Measurements from ENCODE around the gene MYCT1. TPM values are rescaled to one million over a fixed set of nuclear protein-coding genes. Genes with fewer than 3 reads are reported as not detected.

MYCT1 gene
- total and polyA plus RNA-seq, 4 donors: 3.6 to 9.1 (median 4.3) TPM

DNA sequence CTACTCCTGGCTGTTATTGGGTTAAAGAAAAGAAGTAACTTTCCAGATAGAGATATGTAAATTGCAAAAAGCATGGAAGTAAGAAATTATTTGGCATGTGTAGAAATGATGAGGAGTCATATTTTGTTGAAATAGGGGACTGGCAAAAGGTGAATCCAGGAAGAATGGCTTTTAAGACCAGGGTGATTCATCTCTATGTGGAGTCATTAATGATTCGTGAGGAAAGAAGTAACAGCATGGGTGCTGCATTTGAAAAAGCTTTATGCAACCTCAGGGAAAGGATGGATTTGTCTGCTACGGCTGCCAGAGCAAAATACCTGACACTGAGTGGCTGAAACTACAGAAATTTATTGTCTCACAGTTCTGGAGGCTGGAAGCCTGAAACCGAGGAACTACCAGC, 45.7 kb upstream of the MYCT1 start:
- whole genome bisulfite sequencing: 63% methylated on average over 3 of the region's 3 CpGs
- Histone ChIP-seq H3K27me3 (ENCODE audit: control insufficient read depth in 4 of 4, insufficient read depth in 4 of 4, low read length in 3 of 4) (no peaks in the 10 kb centered on the region), H3K9ac (ENCODE audit: low read depth in 1 of 2, low read length in 2 of 2) (no peak overlapping the region), H3K36me3 (ENCODE audit: control insufficient read depth in 4 of 4, insufficient read depth in 3 of 4, low read depth in 1 of 4, low read length in 3 of 4) (no peaks in the 10 kb centered on the region), H3K4me1 (ENCODE audit: control insufficient read depth in 4 of 4, insufficient read depth in 4 of 4, low read length in 3 of 4) (no peaks in the 10 kb centered on the region), H3K27ac (ENCODE audit: low read depth in 1 of 2, low read length in 2 of 2) (no peak overlapping the region), H3K4me3 (ENCODE audit: low read depth in 1 of 3, low read length in 3 of 3) (no peak overlapping the region), H3K9me3 (ENCODE audit: control insufficient read depth in 4 of 4, low read length in 3 of 4) (peaks cover 0 to 2% (median 0%) of the 10 kb centered on the region in 4 donors)
- TF ChIP-seq, protein P1, sequence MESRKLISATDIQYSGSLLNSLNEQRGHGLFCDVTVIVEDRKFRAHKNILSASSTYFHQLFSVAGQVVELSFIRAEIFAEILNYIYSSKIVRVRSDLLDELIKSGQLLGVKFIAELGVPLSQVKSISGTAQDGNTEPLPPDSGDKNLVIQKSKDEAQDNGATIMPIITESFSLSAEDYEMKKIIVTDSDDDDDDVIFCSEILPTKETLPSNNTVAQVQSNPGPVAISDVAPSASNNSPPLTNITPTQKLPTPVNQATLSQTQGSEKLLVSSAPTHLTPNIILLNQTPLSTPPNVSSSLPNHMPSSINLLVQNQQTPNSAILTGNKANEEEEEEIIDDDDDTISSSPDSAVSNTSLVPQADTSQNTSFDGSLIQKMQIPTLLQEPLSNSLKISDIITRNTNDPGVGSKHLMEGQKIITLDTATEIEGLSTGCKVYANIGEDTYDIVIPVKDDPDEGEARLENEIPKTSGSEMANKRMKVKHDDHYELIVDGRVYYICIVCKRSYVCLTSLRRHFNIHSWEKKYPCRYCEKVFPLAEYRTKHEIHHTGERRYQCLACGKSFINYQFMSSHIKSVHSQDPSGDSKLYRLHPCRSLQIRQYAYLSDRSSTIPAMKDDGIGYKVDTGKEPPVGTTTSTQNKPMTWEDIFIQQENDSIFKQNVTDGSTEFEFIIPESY (IDR thresholded peaks at IDR 0.05): no peak
- no peak for TF ChIP-seq EGR1 (IDR thresholded peaks at IDR 0.05; ENCODE audit: low read depth in 2 of 2)
- no peak for TF ChIP-seq SP1 (IDR thresholded peaks at IDR 0.05)
- no peak for TF ChIP-seq FOXA1 (IDR thresholded peaks at IDR 0.05)
- TF ChIP-seq, protein P2, sequence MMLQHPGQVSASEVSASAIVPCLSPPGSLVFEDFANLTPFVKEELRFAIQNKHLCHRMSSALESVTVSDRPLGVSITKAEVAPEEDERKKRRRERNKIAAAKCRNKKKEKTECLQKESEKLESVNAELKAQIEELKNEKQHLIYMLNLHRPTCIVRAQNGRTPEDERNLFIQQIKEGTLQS (IDR thresholded peaks at IDR 0.05): no peak
- TF ChIP-seq TAF1 (conservative IDR thresholded peaks at IDR 0.05): no peak
- TF ChIP-seq NR2F2 (IDR thresholded peaks at IDR 0.05): no peak
- no peak for TF ChIP-seq JUND (IDR thresholded peaks at IDR 0.05)
- no peak for TF ChIP-seq HNF4G (IDR thresholded peaks at IDR 0.05)
- no peak for TF ChIP-seq RAD21 (IDR thresholded peaks at IDR 0.05)
- no peak for TF ChIP-seq YY1 (IDR thresholded peaks at IDR 0.05)
- TF ChIP-seq, protein P3, sequence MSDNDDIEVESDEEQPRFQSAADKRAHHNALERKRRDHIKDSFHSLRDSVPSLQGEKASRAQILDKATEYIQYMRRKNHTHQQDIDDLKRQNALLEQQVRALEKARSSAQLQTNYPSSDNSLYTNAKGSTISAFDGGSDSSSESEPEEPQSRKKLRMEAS (IDR thresholded peaks at IDR 0.05): no peak
- no peak for TF ChIP-seq GABPA (IDR thresholded peaks at IDR 0.05 in 1 of 2, conservative IDR thresholded peaks at IDR 0.05 in 1 of 2)
- no peak for DNase-seq (ENCODE audit: low spot score)

DNA sequence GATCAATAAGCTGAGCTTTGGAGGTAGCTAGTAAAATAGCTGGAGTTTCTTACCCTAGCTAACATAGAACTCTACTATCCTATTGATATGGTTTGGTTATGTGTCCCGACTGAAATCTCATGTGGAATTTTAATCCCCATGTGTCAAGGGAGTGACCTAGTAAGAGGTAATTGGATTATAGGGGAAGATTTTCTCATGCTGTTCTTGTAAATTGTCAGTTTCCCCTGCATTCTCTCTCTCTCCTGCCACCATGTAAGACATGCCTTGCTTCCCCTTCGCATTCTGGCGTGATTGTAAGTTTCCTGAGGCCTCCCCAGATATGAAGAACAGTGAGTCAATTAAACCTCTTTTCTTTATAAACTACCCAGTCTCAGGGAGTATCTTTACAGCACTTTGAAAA, 35.9 kb upstream of the MYCT1 start:
- Histone ChIP-seq H3K4me1 (ENCODE audit: control insufficient read depth in 4 of 4, insufficient read depth in 4 of 4, low read length in 3 of 4) (no peaks in the 10 kb centered on the region), H3K4me3 (ENCODE audit: low read depth in 1 of 3, low read length in 3 of 3) (no peak overlapping the region), H3K9me3 (ENCODE audit: control insufficient read depth in 4 of 4, low read length in 3 of 4) (no peaks in the 10 kb centered on the region), H3K9ac (ENCODE audit: low read depth in 1 of 2, low read length in 2 of 2) (no peak overlapping the region), H3K27ac (ENCODE audit: low read depth in 1 of 2, low read length in 2 of 2) (no peak overlapping the region), H3K27me3 (ENCODE audit: control insufficient read depth in 4 of 4, insufficient read depth in 4 of 4, low read length in 3 of 4) (no peaks in the 10 kb centered on the region), H3K36me3 (ENCODE audit: control insufficient read depth in 4 of 4, insufficient read depth in 3 of 4, low read depth in 1 of 4, low read length in 3 of 4) (no peaks in the 10 kb centered on the region)
- no peak for DNase-seq (ENCODE audit: low spot score)
- TF ChIP-seq, protein P3 (IDR thresholded peaks at IDR 0.05): no peak
- TF ChIP-seq, protein P1 (IDR thresholded peaks at IDR 0.05): no peak
- 77% methylated on average over 3 of the region's 3 CpGs for WGBS

DNA sequence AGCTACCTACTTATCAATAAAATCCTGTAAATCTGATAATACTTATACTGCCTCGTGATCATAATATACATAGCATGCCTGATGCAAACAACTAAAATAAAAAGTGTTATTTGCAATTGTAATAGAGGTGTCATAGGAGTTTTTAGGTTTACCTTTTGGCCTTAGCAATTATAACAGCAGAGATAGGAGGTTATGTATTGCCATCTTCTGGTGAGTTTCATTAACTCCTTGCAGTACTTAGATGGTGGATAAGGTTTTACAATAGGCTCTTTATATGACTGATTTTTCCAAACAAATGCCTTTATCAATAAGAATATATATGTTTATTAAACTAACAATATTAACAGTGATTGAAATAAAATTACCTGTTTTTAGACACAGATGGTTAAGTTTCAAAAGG, 27.8 kb upstream of the MYCT1 start:
- Histone ChIP-seq H3K4me1 (ENCODE audit: control insufficient read depth in 4 of 4, insufficient read depth in 4 of 4, low read length in 3 of 4) (no peaks in the 10 kb centered on the region), H3K4me3 (ENCODE audit: low read depth in 1 of 3, low read length in 3 of 3) (no peak overlapping the region), H3K27ac (ENCODE audit: low read depth in 1 of 2, low read length in 2 of 2) (no peak overlapping the region), H3K27me3 (ENCODE audit: control insufficient read depth in 4 of 4, insufficient read depth in 4 of 4, low read length in 3 of 4) (peaks cover 0 to 2% (median 0%) of the 10 kb centered on the region in 4 donors), H3K9ac (ENCODE audit: low read depth in 1 of 2, low read length in 2 of 2) (no peak overlapping the region), H3K9me3 (ENCODE audit: control insufficient read depth in 4 of 4, low read length in 3 of 4) (no peaks in the 10 kb centered on the region), H3K36me3 (ENCODE audit: control insufficient read depth in 4 of 4, insufficient read depth in 3 of 4, low read depth in 1 of 4, low read length in 3 of 4) (no peaks in the 10 kb centered on the region)
- TF ChIP-seq, protein P3 (IDR thresholded peaks at IDR 0.05): no peak
- TF ChIP-seq NR2F2 (IDR thresholded peaks at IDR 0.05) (no peak), FOXA2 (IDR thresholded peaks at IDR 0.05) (no peak), RAD21 (IDR thresholded peaks at IDR 0.05) (peak; percentile 73), FOXA1 (IDR thresholded peaks at IDR 0.05) (no peak)
- TF ChIP-seq, protein P4, sequence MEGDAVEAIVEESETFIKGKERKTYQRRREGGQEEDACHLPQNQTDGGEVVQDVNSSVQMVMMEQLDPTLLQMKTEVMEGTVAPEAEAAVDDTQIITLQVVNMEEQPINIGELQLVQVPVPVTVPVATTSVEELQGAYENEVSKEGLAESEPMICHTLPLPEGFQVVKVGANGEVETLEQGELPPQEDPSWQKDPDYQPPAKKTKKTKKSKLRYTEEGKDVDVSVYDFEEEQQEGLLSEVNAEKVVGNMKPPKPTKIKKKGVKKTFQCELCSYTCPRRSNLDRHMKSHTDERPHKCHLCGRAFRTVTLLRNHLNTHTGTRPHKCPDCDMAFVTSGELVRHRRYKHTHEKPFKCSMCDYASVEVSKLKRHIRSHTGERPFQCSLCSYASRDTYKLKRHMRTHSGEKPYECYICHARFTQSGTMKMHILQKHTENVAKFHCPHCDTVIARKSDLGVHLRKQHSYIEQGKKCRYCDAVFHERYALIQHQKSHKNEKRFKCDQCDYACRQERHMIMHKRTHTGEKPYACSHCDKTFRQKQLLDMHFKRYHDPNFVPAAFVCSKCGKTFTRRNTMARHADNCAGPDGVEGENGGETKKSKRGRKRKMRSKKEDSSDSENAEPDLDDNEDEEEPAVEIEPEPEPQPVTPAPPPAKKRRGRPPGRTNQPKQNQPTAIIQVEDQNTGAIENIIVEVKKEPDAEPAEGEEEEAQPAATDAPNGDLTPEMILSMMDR (IDR thresholded peaks at IDR 0.05; ENCODE audit: low read depth, low read length, missing input control): peak; percentile 31
- 20% methylated on average over 1 of the region's 1 CpG for WGBS
- DNase-seq (ENCODE audit: low spot score): no peak

Data from liver (tissue), 9 donors.